HG03342 (cell line): ENCODE measurements around the gene CANX.
A peak's percentile ranks its signal among the peaks of the same experiment; 100 is the strongest.
"Not testable (repeated sequence)": the region's sequence is repeated elsewhere in the genome, so short reads cannot be mapped to it uniquely, and the experiment has no call there.

ENCODE experiments used
- ATAC-seq: cut with Tn5 transposase; IDR thresholded peaks from one replicate; pipeline ENCODE4 v1.9.1; 2021; ENCODE audit warnings: mild to moderate bottlenecking, moderate library complexity; ENCODE audit not compliant: unreplicated experiment

The CANX gene

GRCh38 chr5:179697993-179698934 is 503 bp upstream of the CANX start:
- peak; percentile 87 for ATAC-seq

- no peak for ATAC-seq
Observed at GRCh38 chr5:179699616-179700237, 960 bp downstream of the CANX start.

- no peak for ATAC-seq
Observed at GRCh38 chr5:179700401-179700918, 1.7 kb downstream of the CANX start.

GRCh38 chr5:179716286-179716685 is 17.5 kb downstream of the CANX start:
- no peak for ATAC-seq

GRCh38 chr5:179720222-179720621 is 21.5 kb downstream of the CANX start:
- no peak for ATAC-seq

GRCh38 chr5:179724163-179724562 is 25.4 kb downstream of the CANX start:
- ATAC-seq = no peak

GRCh38 chr5:179727106-179727505 is 28.3 kb downstream of the CANX start:
- no peak for ATAC-seq

GRCh38 chr5:179729303-179729702 is 30.5 kb downstream of the CANX start:
- no peak for ATAC-seq

- no peak for ATAC-seq
Observed at GRCh38 chr5:179729727-179730126, 31.0 kb downstream of the CANX start.

- ATAC-seq = no peak
Observed at GRCh38 chr5:179730356-179730755, 31.6 kb downstream of the CANX start.

GRCh38 chr5:179730852-179731251 is 32.1 kb downstream of the CANX start:
- ATAC-seq = no peak

- peak; percentile 9 for ATAC-seq
Observed at GRCh38 chr5:179731791-179732411, 33.1 kb downstream of the CANX start.

- ATAC-seq = peak; percentile 96
Observed at GRCh38 chr5:179732412-179732917, 33.7 kb downstream of the CANX start, which contains the start of gene MAML1. MAML1 (plus strand) TSS chr5:179732822; CDS start chr5:179733113, 291 bp downstream.

- peak; percentile 28 for ATAC-seq
Observed at GRCh38 chr5:179732918-179733771, 34.4 kb downstream of the CANX start.

GRCh38 chr5:179733772-179734126 is 35.0 kb downstream of the CANX start:
- ATAC-seq = no peak

GRCh38 chr5:179734536-179735164 is 35.9 kb downstream of the CANX start:
- ATAC-seq = no peak

GRCh38 chr5:179738742-179739141 is 40.0 kb downstream of the CANX start:
- ATAC-seq = no peak

GRCh38 chr5:179744106-179744505 is 45.3 kb downstream of the CANX start:
- not testable (repeated sequence) for ATAC-seq

- ATAC-seq = no peak
Observed at GRCh38 chr5:179746872-179747271, 48.1 kb downstream of the CANX start.

- ATAC-seq = no peak
Observed at GRCh38 chr5:179747811-179748210, 49.0 kb downstream of the CANX start.
